Measurements from ENCODE around the gene RAB35.

DNA sequence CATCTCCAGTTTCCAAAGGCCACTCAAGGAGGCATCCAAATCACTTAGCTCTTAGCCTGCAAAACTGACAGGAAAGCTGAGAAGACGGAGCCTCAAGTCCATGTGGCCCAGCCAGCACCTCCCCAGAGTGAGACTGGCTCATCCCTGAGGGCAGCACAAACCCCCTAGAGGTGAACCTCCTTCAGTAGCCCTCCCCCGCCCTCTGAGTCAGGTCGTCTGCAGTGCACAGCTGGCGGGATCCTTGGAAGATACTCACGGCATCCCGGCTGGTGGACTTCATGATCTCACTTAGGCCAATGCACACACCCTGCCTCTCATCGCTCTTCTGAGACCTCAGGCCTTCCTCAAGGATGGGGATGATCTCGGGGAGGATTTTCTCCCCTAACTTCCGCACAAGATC is 24.1 kb upstream of the RAB35 start:
- TF ChIP-seq POLR2A (IDR thresholded peaks at IDR 0.05; ENCODE audit: low read length): no peak
- no peak for TF ChIP-seq GATA1 (IDR thresholded peaks at IDR 0.05; ENCODE audit: low read depth, low read length)

All from erythroblast (primary cell).